Liver (tissue), 9 donors: ENCODE data around the gene CA11. TPM values are rescaled to one million over a fixed set of nuclear protein-coding genes. Genes with fewer than 3 reads are reported as not detected.

Source experiments
- DNase-seq: peaks from one replicate; pipeline ENCODE4 v3.0.0-alpha.2; 2017; ENCODE audit warnings: low spot score
- H3K27ac ChIP-seq, 2 donors: one replicate each; pipeline ENCODE4 v1.7.0; 2013; ENCODE audit warnings: inconsistent platforms in 2 of 2, low read length in 2 of 2, control low read depth in 1 of 2, low read depth in 1 of 2, mild to moderate bottlenecking in 1 of 2
- H3K27me3 ChIP-seq, 4 donors: one replicate each; pipeline versions ENCODE4 v1.6.1 to v1.7.0; 2013; ENCODE audit warnings: low read length in 3 of 4, inconsistent platforms in 1 of 4, mild to moderate bottlenecking in 1 of 4, moderate library complexity in 1 of 4; ENCODE audit not compliant: control insufficient read depth in 4 of 4, insufficient read depth in 4 of 4
- H3K36me3 ChIP-seq, 4 donors: one replicate each; pipeline versions ENCODE4 v1.6.1 to v1.7.0; 2013; ENCODE audit warnings: low read length in 3 of 4, mild to moderate bottlenecking in 3 of 4, low read depth in 1 of 4, moderate library complexity in 1 of 4; ENCODE audit not compliant: control insufficient read depth in 4 of 4, insufficient read depth in 3 of 4
- H3K4me1 ChIP-seq, 4 donors: one replicate each; pipeline versions ENCODE4 v1.6.1 to v1.7.0; 2013; ENCODE audit warnings: low read length in 3 of 4, mild to moderate bottlenecking in 3 of 4, moderate library complexity in 1 of 4; ENCODE audit not compliant: control insufficient read depth in 4 of 4, insufficient read depth in 4 of 4
- H3K4me3 ChIP-seq, 3 donors: one replicate each; pipeline versions ENCODE4 v1.6.1 to v1.7.0; 2013; ENCODE audit warnings: low read length in 3 of 3, control low read depth in 1 of 3, low read depth in 1 of 3, mild to moderate bottlenecking in 1 of 3
- H3K9ac ChIP-seq, 2 donors: one replicate each; pipeline ENCODE4 v1.7.0; 2013; ENCODE audit warnings: low read length in 2 of 2, mild to moderate bottlenecking in 2 of 2, moderate library complexity in 2 of 2, control low read depth in 1 of 2, low read depth in 1 of 2
- H3K9me3 ChIP-seq, 4 donors: one replicate each; pipeline versions ENCODE4 v1.6.1 to v1.7.0; 2013; ENCODE audit warnings: low read length in 3 of 4; ENCODE audit not compliant: control insufficient read depth in 4 of 4
- EGR1 ChIP-seq, 2 donors: IDR thresholded peaks; 2 replicates each; pipeline ENCODE4 v1.6.1; 2016 to 2018; ENCODE audit warnings: antibody characterized with exemption in 2 of 2, low read depth in 2 of 2
- FOXA1 ChIP-seq: IDR thresholded peaks from 2 replicates; pipeline ENCODE4 v1.6.1; 2016; ENCODE audit warnings: antibody characterized with exemption
- GABPA ChIP-seq, 2 donors: IDR thresholded peaks in 1 of 2; conservative IDR thresholded peaks in 1 of 2; 2 replicates each; pipeline ENCODE4 v1.6.1; 2016; ENCODE audit warnings: antibody characterized with exemption in 2 of 2, mild to moderate bottlenecking in 1 of 2, moderate library complexity in 1 of 2
- HNF4A ChIP-seq, 2 donors: conservative IDR thresholded peaks; 2 replicates each; pipeline ENCODE4 v1.6.1; 2016; ENCODE audit warnings: antibody characterized with exemption in 2 of 2, mild to moderate bottlenecking in 2 of 2
- HNF4G ChIP-seq: IDR thresholded peaks from 2 replicates; pipeline ENCODE4 v1.6.1; 2016; ENCODE audit warnings: antibody characterized with exemption
- JUND ChIP-seq, 2 donors: IDR thresholded peaks; 2 replicates each; pipeline ENCODE4 v1.6.1; 2016; ENCODE audit warnings: antibody characterized with exemption in 2 of 2
- NR2F2 ChIP-seq: IDR thresholded peaks from 2 replicates; pipeline ENCODE4 v1.6.1; 2016; ENCODE audit warnings: antibody characterized with exemption
- RAD21 ChIP-seq, 2 donors: IDR thresholded peaks; 2 replicates each; pipeline ENCODE4 v1.6.1; 2016; ENCODE audit warnings: antibody characterized with exemption in 2 of 2, mild to moderate bottlenecking in 2 of 2
- RXRA ChIP-seq, 2 donors: IDR thresholded peaks; 2 replicates each; pipeline ENCODE4 v1.6.1; 2017 to 2018; ENCODE audit warnings: antibody characterized with exemption in 2 of 2, mild to moderate bottlenecking in 1 of 2
- SP1 ChIP-seq: IDR thresholded peaks from 2 replicates; pipeline ENCODE4 v1.6.1; 2018; ENCODE audit warnings: antibody characterized with exemption, mild to moderate bottlenecking
- TAF1 ChIP-seq: conservative IDR thresholded peaks from 2 replicates; pipeline ENCODE4 v1.6.1; 2016; ENCODE audit warnings: antibody characterized with exemption, mild to moderate bottlenecking
- YY1 ChIP-seq: IDR thresholded peaks from 2 replicates; pipeline ENCODE4 v1.6.1; 2016; ENCODE audit warnings: antibody characterized with exemption, mild to moderate bottlenecking
- WGBS: extraction: QIAGEN DNeasy Blood & Tissue Kit; methylation state at CpG from one replicate; pipeline ENCODE4 v1.1.7; 2013; 5-methylcytosine and 5-hydroxymethylcytosine counted together
- polyA plus RNA-seq, 2 donors: library from polyadenylated mRNA; stranded (reverse) in 1 of 2; unstranded in 1 of 2; fragments of 200-250 nt in 1 of 2; fragments of >200 nt in 1 of 2; fragmentation: Nextera tagmentation in 1 of 2; extraction: Ambion mirVana in 1 of 2; gene quantifications; one replicate each; pipeline versions ENCODE4 v1.2.1 to v1.2.3, GENCODE V29; 2013 to 2015
- total RNA-seq, 2 donors: library from RNA; depleted of rRNA; stranded (reverse); fragments of >200 nt; gene quantifications; one replicate each; pipeline ENCODE4 v1.2.3, GENCODE V29; 2014
- TF ChIP-seq, protein P1 (sequence below): IDR thresholded peaks from 2 replicates; pipeline ENCODE4 v1.6.1; 2016; ENCODE audit warnings: antibody characterized with exemption
- TF ChIP-seq, protein P2 (sequence below): fragments of 150-350 bp; IDR thresholded peaks from 2 replicates; pipeline ENCODE4 v1.5.1; 2017; ENCODE audit warnings: improper control_type of control experiment, low read depth, low read length; ENCODE audit not compliant: missing input control
- TF ChIP-seq, protein P3 (sequence below): IDR thresholded peaks from 2 replicates; pipeline ENCODE4 v1.6.1; 2016; ENCODE audit warnings: antibody characterized with exemption, mild to moderate bottlenecking
- TF ChIP-seq, protein P4 (sequence below): IDR thresholded peaks from 2 replicates; pipeline ENCODE4 v1.6.1; 2016; ENCODE audit warnings: antibody characterized with exemption
- donor health status: healthy.
- donor health status: healthy.
- donor health status: healthy.
- donor health status: healthy.
- donor health status: healthy.

Gene CA11
- total and polyA plus RNA-seq, 4 donors = 0.09 to 1.1 (median 0.34) TPM

DNA sequence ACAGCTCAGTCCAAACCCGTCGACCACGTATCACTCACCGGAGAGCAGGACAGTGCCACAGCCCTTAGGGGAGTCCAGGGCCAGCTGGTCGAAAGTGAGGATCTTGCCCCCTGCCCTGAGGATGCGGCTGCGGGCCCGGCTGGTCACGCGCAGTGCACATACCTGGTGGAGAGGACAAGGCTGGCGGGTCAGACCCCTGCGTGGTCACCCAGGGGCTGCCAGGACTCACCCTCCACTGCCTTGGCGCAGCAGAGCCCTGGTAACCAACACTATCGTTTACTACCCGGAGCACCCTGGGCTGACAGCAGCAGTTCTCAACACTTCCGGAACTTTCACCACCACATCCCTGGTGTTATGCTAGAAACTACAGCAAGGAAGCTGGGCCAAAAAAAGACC lies 29.9 kb downstream of the CA11 start:
- Histone ChIP-seq H3K4me3 (no peak overlapping the region), H3K27me3 (no peaks in the 10 kb centered on the region), H3K27ac (no peak overlapping the region), H3K36me3 (peaks cover 15 to 27% (median 18%) of the 10 kb centered on the region in 4 donors), H3K9ac (no peak overlapping the region), H3K4me1 (peaks cover 8 to 41% (median 27%) of the 10 kb centered on the region in 4 donors), H3K9me3 (no peaks in the 10 kb centered on the region)
- DNase-seq = no peak
- no peak for TF ChIP-seq NR2F2
- TF ChIP-seq, protein P1, sequence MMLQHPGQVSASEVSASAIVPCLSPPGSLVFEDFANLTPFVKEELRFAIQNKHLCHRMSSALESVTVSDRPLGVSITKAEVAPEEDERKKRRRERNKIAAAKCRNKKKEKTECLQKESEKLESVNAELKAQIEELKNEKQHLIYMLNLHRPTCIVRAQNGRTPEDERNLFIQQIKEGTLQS = no peak
- no peak for TF ChIP-seq SP1
- TF ChIP-seq YY1 = no peak
- TF ChIP-seq, protein P2, sequence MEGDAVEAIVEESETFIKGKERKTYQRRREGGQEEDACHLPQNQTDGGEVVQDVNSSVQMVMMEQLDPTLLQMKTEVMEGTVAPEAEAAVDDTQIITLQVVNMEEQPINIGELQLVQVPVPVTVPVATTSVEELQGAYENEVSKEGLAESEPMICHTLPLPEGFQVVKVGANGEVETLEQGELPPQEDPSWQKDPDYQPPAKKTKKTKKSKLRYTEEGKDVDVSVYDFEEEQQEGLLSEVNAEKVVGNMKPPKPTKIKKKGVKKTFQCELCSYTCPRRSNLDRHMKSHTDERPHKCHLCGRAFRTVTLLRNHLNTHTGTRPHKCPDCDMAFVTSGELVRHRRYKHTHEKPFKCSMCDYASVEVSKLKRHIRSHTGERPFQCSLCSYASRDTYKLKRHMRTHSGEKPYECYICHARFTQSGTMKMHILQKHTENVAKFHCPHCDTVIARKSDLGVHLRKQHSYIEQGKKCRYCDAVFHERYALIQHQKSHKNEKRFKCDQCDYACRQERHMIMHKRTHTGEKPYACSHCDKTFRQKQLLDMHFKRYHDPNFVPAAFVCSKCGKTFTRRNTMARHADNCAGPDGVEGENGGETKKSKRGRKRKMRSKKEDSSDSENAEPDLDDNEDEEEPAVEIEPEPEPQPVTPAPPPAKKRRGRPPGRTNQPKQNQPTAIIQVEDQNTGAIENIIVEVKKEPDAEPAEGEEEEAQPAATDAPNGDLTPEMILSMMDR = no peak
- no peak for TF ChIP-seq FOXA1
- no peak for TF ChIP-seq JUND (IDR thresholded peaks at IDR 0.05)
- no peak for TF ChIP-seq EGR1 (IDR thresholded peaks at IDR 0.05; ENCODE audit: low read depth in 2 of 2)
- no peak for TF ChIP-seq HNF4A (conservative IDR thresholded peaks at IDR 0.05)
- WGBS = 88% methylated on average over 16 of the region's 16 CpGs

DNA sequence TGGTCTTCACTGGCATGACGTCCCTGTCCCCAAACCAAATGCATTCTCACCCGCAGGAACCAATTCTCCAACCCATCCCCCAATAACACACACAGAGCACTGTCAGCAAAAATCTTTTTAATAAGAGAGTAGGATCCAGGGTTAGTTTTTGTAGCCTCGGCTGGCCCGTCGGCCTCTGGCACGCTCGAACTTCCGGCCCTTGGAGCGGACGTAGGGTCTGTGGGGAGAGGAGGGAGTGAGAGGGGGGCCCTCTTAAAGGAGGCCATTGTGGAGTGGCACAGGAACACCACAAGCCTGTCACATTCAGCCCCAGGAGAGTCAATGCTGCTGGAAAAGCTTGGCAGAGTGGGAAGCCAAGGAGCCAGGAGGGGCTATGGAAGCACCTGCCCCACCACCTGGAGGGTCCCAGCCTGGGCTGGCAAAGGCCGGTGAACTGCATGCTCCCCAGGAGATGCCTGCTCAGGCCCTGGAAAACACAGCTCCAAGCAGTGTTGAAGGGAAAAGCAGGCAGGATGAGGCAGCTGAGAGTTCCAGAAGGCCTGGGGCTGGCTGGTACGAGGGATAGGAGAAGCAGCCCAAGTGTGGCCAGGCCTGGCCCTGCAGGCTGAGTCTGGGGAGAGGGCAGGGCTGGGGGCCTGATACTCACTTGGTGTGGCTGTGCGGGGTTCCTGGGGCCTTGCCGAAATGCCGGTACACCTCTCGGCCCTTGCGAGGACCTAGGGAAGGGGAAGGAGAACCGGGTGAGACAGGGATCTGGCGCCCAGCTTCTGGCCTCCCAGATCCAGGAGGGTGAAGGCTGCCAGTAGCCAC lies 30.6 kb downstream of the CA11 start:
- H3K27me3 ChIP-seq = no peaks in the 10 kb centered on the region
- no peak overlapping the region for H3K27ac ChIP-seq
- TF ChIP-seq, protein P3, sequence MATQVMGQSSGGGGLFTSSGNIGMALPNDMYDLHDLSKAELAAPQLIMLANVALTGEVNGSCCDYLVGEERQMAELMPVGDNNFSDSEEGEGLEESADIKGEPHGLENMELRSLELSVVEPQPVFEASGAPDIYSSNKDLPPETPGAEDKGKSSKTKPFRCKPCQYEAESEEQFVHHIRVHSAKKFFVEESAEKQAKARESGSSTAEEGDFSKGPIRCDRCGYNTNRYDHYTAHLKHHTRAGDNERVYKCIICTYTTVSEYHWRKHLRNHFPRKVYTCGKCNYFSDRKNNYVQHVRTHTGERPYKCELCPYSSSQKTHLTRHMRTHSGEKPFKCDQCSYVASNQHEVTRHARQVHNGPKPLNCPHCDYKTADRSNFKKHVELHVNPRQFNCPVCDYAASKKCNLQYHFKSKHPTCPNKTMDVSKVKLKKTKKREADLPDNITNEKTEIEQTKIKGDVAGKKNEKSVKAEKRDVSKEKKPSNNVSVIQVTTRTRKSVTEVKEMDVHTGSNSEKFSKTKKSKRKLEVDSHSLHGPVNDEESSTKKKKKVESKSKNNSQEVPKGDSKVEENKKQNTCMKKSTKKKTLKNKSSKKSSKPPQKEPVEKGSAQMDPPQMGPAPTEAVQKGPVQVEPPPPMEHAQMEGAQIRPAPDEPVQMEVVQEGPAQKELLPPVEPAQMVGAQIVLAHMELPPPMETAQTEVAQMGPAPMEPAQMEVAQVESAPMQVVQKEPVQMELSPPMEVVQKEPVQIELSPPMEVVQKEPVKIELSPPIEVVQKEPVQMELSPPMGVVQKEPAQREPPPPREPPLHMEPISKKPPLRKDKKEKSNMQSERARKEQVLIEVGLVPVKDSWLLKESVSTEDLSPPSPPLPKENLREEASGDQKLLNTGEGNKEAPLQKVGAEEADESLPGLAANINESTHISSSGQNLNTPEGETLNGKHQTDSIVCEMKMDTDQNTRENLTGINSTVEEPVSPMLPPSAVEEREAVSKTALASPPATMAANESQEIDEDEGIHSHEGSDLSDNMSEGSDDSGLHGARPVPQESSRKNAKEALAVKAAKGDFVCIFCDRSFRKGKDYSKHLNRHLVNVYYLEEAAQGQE = no peak
- TF ChIP-seq, protein P2 = no peak
- TF ChIP-seq TAF1 = no peak
- TF ChIP-seq, protein P4, sequence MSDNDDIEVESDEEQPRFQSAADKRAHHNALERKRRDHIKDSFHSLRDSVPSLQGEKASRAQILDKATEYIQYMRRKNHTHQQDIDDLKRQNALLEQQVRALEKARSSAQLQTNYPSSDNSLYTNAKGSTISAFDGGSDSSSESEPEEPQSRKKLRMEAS = no peak
- TF ChIP-seq NR2F2 = no peak
- TF ChIP-seq, protein P1 = no peak
- TF ChIP-seq SP1 = no peak
- no peak for TF ChIP-seq RAD21 (IDR thresholded peaks at IDR 0.05)
- no peak for TF ChIP-seq GABPA (IDR thresholded peaks at IDR 0.05 in 1 of 2, conservative IDR thresholded peaks at IDR 0.05 in 1 of 2)
- no peak for TF ChIP-seq HNF4A (conservative IDR thresholded peaks at IDR 0.05)
- TF ChIP-seq RXRA (IDR thresholded peaks at IDR 0.05) = no peak
- no peak for TF ChIP-seq HNF4G
- H3K4me3 ChIP-seq = no peak overlapping the region
- no peak for DNase-seq
- H3K4me1 ChIP-seq = peaks cover 8 to 41% (median 27%) of the 10 kb centered on the region in 4 donors
- 79% methylated on average over 19 of the region's 19 CpGs for WGBS
- H3K9me3 ChIP-seq = no peaks in the 10 kb centered on the region
- H3K9ac ChIP-seq = no peak overlapping the region
- peaks cover 15 to 27% (median 18%) of the 10 kb centered on the region in 4 donors for H3K36me3 ChIP-seq
